Central memory CD4-positive, alpha-beta T cell (primary cell): ENCODE measurements around the gene SLC4A2.
"Not testable (repeated sequence)": the region's sequence is repeated elsewhere in the genome, so short reads cannot be mapped to it uniquely, and the experiment has no call there.

Source experiments
- DNase-seq: peaks from one replicate; pipeline ENCODE4 v3.0.0; 2022
- total RNA-seq, 3 experiments: gene quantifications; one replicate each; lab custom pipeline; 2026; lab: John Stamatoyannopoulos, UW

SLC4A2 gene
- total RNA-seq: 40.1 to 106 (median 51.9) reads per million in 3 experiments

- DNase-seq: peak; percentile 57
These were observed at the start of gene SLC4A2 for GRCh38 chr7:151059367-151060112. Gene SLC4A2 (plus strand): TSS chr7:151059589. CDS start chr7:151061988, 2,399 bp downstream.

GRCh38 chr7:151010037-151010306, 49.4 kb upstream of the SLC4A2 start:
- DNase-seq: no peak

GRCh38 chr7:151010307-151011096, 48.9 kb upstream of the SLC4A2 start:
- peak; percentile 54 for DNase-seq

- DNase-seq: no peak
These were observed 48.3 kb upstream of the SLC4A2 start for GRCh38 chr7:151011097-151011409.

- DNase-seq: not testable (repeated sequence)
These were observed 47.8 kb upstream of the SLC4A2 start for GRCh38 chr7:151011616-151012015.

- DNase-seq: no peak
These were observed 47.2 kb upstream of the SLC4A2 start for GRCh38 chr7:151012031-151012692.

- DNase-seq: peak; percentile 19
These were observed 46.5 kb upstream of the SLC4A2 start for GRCh38 chr7:151012911-151013347.

GRCh38 chr7:151013356-151013732, 46.0 kb upstream of the SLC4A2 start:
- DNase-seq: no peak

GRCh38 chr7:151013733-151014497, 45.5 kb upstream of the SLC4A2 start:
- DNase-seq: peak; percentile 96

- peak; percentile 39 for DNase-seq
These were observed 44.4 kb upstream of the SLC4A2 start for GRCh38 chr7:151014950-151015349.

GRCh38 chr7:151015967-151016366, 43.4 kb upstream of the SLC4A2 start:
- no peak for DNase-seq

- DNase-seq: no peak
These were observed 42.9 kb upstream of the SLC4A2 start for GRCh38 chr7:151016505-151016904.

GRCh38 chr7:151016942-151017341, 42.4 kb upstream of the SLC4A2 start:
- DNase-seq: no peak

- DNase-seq: no peak
These were observed 41.9 kb upstream of the SLC4A2 start for GRCh38 chr7:151017370-151017952.

GRCh38 chr7:151017953-151018420, 41.4 kb upstream of the SLC4A2 start:
- DNase-seq: peak; percentile 72

- DNase-seq: peak; percentile 52
These were observed 40.8 kb upstream of the SLC4A2 start for GRCh38 chr7:151018421-151019129.

GRCh38 chr7:151019130-151019447, 40.3 kb upstream of the SLC4A2 start:
- no peak for DNase-seq

GRCh38 chr7:151020231-151020630, 39.2 kb upstream of the SLC4A2 start:
- no peak for DNase-seq

- no peak for DNase-seq
These were observed 36.2 kb upstream of the SLC4A2 start for GRCh38 chr7:151023232-151023631.

- DNase-seq: no peak
These were observed 34.8 kb upstream of the SLC4A2 start, which contains the start of gene ATG9B for GRCh38 chr7:151024435-151025056. Gene ATG9B (minus strand): TSS chr7:151024494. CDS start chr7:151024423, 71 bp downstream.

- no peak for DNase-seq
These were observed 33.3 kb upstream of the SLC4A2 start for GRCh38 chr7:151025924-151026671.
